Measurements from ENCODE around the gene KLHL10. TPM values are rescaled to one million over a fixed set of nuclear protein-coding genes. Genes with fewer than 3 reads are reported as not detected.

The KLHL10 gene
- total and polyA plus RNA-seq, 2 experiments from 2014 or later, result 0.13 to 0.42 TPM

GRCh38 chr17:41868568-41868967 lies 30.9 kb downstream of the KLHL10 start (continued):
- TF ChIP-seq ZNF114 (CRISPR knock-in tag; IDR thresholded peaks at IDR 0.05) (no peak), ETS1 (IDR thresholded peaks at IDR 0.05) (no peak)

- Histone ChIP-seq H3K4me2 (no peak overlapping the region), H3F3A (replicated peaks; ENCODE audit: low read depth) (peaks cover 47% of the 10 kb centered on the region), H3K9me2 (ENCODE audit: insufficient read depth) (no peaks in the 10 kb centered on the region), H3K4me1 (ENCODE audit: insufficient read depth) (no peaks in the 10 kb centered on the region), H3K79me2 (replicated peaks; ENCODE audit: insufficient read depth) (peaks cover 4% of the 10 kb centered on the region), H3K27me3 (ENCODE audit: insufficient read depth) (no peaks in the 10 kb centered on the region), H4K20me1 (replicated peaks; ENCODE audit: insufficient read depth) (peaks cover 8% of the 10 kb centered on the region), H3K4me3 (no peak overlapping the region), H2AFZ (no peak overlapping the region), H3K36me3 (ENCODE audit: insufficient read depth) (peaks cover 72% of the 10 kb centered on the region), H3K27ac (ENCODE audit: low read depth) (no peak overlapping the region)
- Mint-ChIP-seq H3K27ac (no peak overlapping the region), H3K27me3 (ENCODE audit: insufficient read depth, low read depth, poor library complexity) (peaks cover 7% of the 10 kb centered on the region), H3K4me3 (no peak overlapping the region), H3K9me3 (no peaks in the 10 kb centered on the region), H3K36me3 (ENCODE audit: low read depth) (peaks cover 82% of the 10 kb centered on the region), H3K4me1 (no peaks in the 10 kb centered on the region)
- ATAC-seq, result no peak
- no peak for DNase-seq (ENCODE audit: low spot score)
- TF ChIP-seq CTCF (conservative IDR thresholded peaks at IDR 0.05; ENCODE audit: low read depth in 2 of 2), result no peak
- TF ChIP-seq STAT1 (IDR thresholded peaks at IDR 0.05; ENCODE audit: unreplicated experiment), result no peak
- TF ChIP-seq EZH2phosphoT487 (IDR thresholded peaks at IDR 0.05; ENCODE audit: unreplicated experiment), result no peak
- TF ChIP-seq ZNF462 (CRISPR knock-in tag; IDR thresholded peaks at IDR 0.05), result no peak
- TF ChIP-seq POLR2AphosphoS5 (IDR thresholded peaks at IDR 0.05; ENCODE audit: low read depth), result no peak
- TF ChIP-seq NANOG (IDR thresholded peaks at IDR 0.05; ENCODE audit: borderline replicate concordance), result no peak
- no peak for TF ChIP-seq JUNB (IDR thresholded peaks at IDR 0.05; ENCODE audit: unreplicated experiment)
- no peak for TF ChIP-seq REST (IDR thresholded peaks at IDR 0.05; ENCODE audit: unreplicated experiment)
- no peak for TF ChIP-seq ZNF114 (CRISPR knock-in tag; IDR thresholded peaks at IDR 0.05)
- no peak for TF ChIP-seq ZNF331 (CRISPR knock-in tag; IDR thresholded peaks at IDR 0.05; ENCODE audit: low read depth)
Measured at GRCh38 chr17:41869426-41869825, 31.8 kb downstream of the KLHL10 start.

Measured in GM23338 (cell line).